SK-N-SH (cell line): Measurements from ENCODE around the gene KYNU. TPM values are rescaled to one million over a fixed set of nuclear protein-coding genes. Genes with fewer than 3 reads are reported as not detected.

Experiments
- CTCF ChIA-PET: fragments of 300-600, 350-600 bp; formaldehyde crosslinking; extraction: SDS; loops from one replicate; lab custom pipeline; 2021; lab: Yijun Ruan, JAX
- POLR2A ChIA-PET: fragments of 350-600 bp; sonication (Branson Sonifier 250); formaldehyde crosslinking; extraction: SDS; loops from one replicate; lab custom pipeline; 2020; ENCODE audit warnings: antibody characterized with exemption, inconsistent platforms; lab: Yijun Ruan, JAX
- DNase-seq: peaks from one replicate; pipeline ENCODE4 v3.0.0; 2012
- H2AFZ ChIP-seq: fragments of 200-600 bp; sonication (generic); 2 replicates; pipeline ENCODE4 v1.8.1; 2016; ENCODE audit warnings: antibody characterized with exemption, mild to moderate bottlenecking, low read depth
- H3F3A ChIP-seq: fragments of 200-600 bp; sonication (generic); replicated peaks from 2 replicates; pipeline ENCODE3; 2016; ENCODE audit warnings: antibody characterized with exemption, mild to moderate bottlenecking; ENCODE audit not compliant: insufficient read depth
- H3K27ac ChIP-seq, 2 experiments: fragments of 200-500 bp in 1 of 2; fragments of 200-600 bp in 1 of 2; sonication (Bioruptor generic) in 1 of 2; sonication (generic), shearing (Covaris generic) in 1 of 2; 2 replicates each; pipeline versions ENCODE4 v1.5.1 to v1.6.1; 2014 to 2016; ENCODE audit warnings: low read depth in 2 of 2, inconsistent platforms in 1 of 2, low read length in 1 of 2, mild to moderate bottlenecking in 1 of 2, mixed read lengths in 1 of 2
- H3K27me3 ChIP-seq: fragments of 200-600 bp; sonication (generic), shearing (Covaris generic); 2 replicates; pipeline ENCODE4 v1.6.1; 2016; ENCODE audit warnings: mixed run types; ENCODE audit not compliant: insufficient read depth
- H3K36me3 ChIP-seq, 2 experiments: fragments of 200-500 bp in 1 of 2; fragments of 200-600 bp in 1 of 2; sonication (Bioruptor generic) in 1 of 2; sonication (generic) in 1 of 2; replicated peaks in 1 of 2; 2 replicates each; pipeline versions ENCODE3 to v1.5.1; 2014 to 2016; ENCODE audit warnings: low read length in 1 of 2, mild to moderate bottlenecking in 1 of 2; ENCODE audit not compliant: insufficient read depth in 2 of 2, control insufficient read depth in 1 of 2
- H3K4me1 ChIP-seq, 2 experiments: fragments of 200-500 bp in 1 of 2; fragments of 200-600 bp in 1 of 2; sonication (Bioruptor generic) in 1 of 2; sonication (generic), shearing (Covaris generic) in 1 of 2; 2 replicates each; pipeline versions ENCODE4 v1.5.1 to v1.6.1; 2014 to 2016; ENCODE audit warnings: low read depth in 1 of 2, low read length in 1 of 2, mixed run types in 1 of 2; ENCODE audit not compliant: insufficient read depth in 2 of 2, control insufficient read depth in 1 of 2
- H3K4me2 ChIP-seq: fragments of 200-600 bp; sonication (generic), shearing (Covaris generic); 2 replicates; pipeline ENCODE4 v1.6.1; 2017; ENCODE audit warnings: mixed run types
- H3K4me3 ChIP-seq, 2 experiments: fragments of 200-500 bp in 1 of 2; fragments of 200-600 bp in 1 of 2; sonication (Bioruptor generic) in 1 of 2; sonication (generic), shearing (Covaris generic) in 1 of 2; 2 replicates each; pipeline versions ENCODE4 v1.5.1 to v1.8.1; 2014 to 2016; ENCODE audit warnings: low read depth in 2 of 2, inconsistent platforms in 1 of 2, low read length in 1 of 2, mild to moderate bottlenecking in 1 of 2, mixed read lengths in 1 of 2, moderate library complexity in 1 of 2
- H3K79me2 ChIP-seq: fragments of 200-600 bp; sonication (generic); 2 replicates; pipeline ENCODE4 v1.8.1; 2017; ENCODE audit warnings: mild to moderate bottlenecking; ENCODE audit not compliant: insufficient read depth
- H3K9ac ChIP-seq: fragments of 200-600 bp; sonication (generic); 2 replicates; pipeline ENCODE4 v1.6.1; 2017; ENCODE audit warnings: mixed run types
- H3K9me2 ChIP-seq: fragments of 200-600 bp; sonication (generic); 2 replicates; pipeline ENCODE4 v1.6.1; 2017; ENCODE audit warnings: mixed run types
- H3K9me3 ChIP-seq: fragments of 200-600 bp; sonication (generic); 2 replicates; pipeline ENCODE4 v1.6.1; 2017; ENCODE audit warnings: mixed run types, mild to moderate bottlenecking, moderate library complexity
- H4K20me1 ChIP-seq: fragments of 200-600 bp; sonication (generic); 2 replicates; pipeline ENCODE4 v1.6.1; 2017; ENCODE audit warnings: mild to moderate bottlenecking, mixed run types; ENCODE audit not compliant: insufficient read depth
- CTCF ChIP-seq: fragments of 200-600 bp; sonication (generic); IDR thresholded peaks from 2 replicates; pipeline ENCODE4 v1.6.1; 2017; ENCODE audit warnings: antibody characterized with exemption, mild to moderate bottlenecking, moderate library complexity
- ELF1 ChIP-seq: IDR thresholded peaks from 2 replicates; pipeline ENCODE4 v1.4.0; 2012
- EP300 ChIP-seq, 2 experiments: IDR thresholded peaks; 2 replicates each; pipeline versions ENCODE4 v1.4.0 to v1.6.1; 2012; ENCODE audit warnings: borderline replicate concordance in 1 of 2, low read depth in 1 of 2, low read length in 1 of 2
- EZH2phosphoT487 ChIP-seq: fragments of 200-600 bp; sonication (generic); IDR thresholded peaks from 2 replicates; pipeline ENCODE4 v1.6.1; 2017; ENCODE audit warnings: low read depth, mixed run types, mild to moderate bottlenecking, antibody characterized with exemption, moderate library complexity, borderline replicate concordance
- FOXJ3 ChIP-seq: sonication (generic); formaldehyde crosslinking; IDR thresholded peaks from 2 replicates; pipeline ENCODE4 v1.5.1; 2020; ENCODE audit warnings: mild to moderate bottlenecking, missing genetic modification reagents
- FOXM1 ChIP-seq: IDR thresholded peaks from 2 replicates; pipeline ENCODE4 v1.4.0; 2012; ENCODE audit warnings: low read depth, mild to moderate bottlenecking
- GABPA ChIP-seq: IDR thresholded peaks from 2 replicates; pipeline ENCODE4 v1.4.0; 2012; ENCODE audit warnings: low read depth, mild to moderate bottlenecking
- IRF3 ChIP-seq: fragments of 150-350 bp; IDR thresholded peaks from 2 replicates; pipeline ENCODE4 v1.6.1; 2016; ENCODE audit warnings: mild to moderate bottlenecking, low read depth, low read length
- MAX ChIP-seq: IDR thresholded peaks from 2 replicates; pipeline ENCODE4 v1.4.0; 2012; ENCODE audit warnings: low read depth
- NFIC ChIP-seq: IDR thresholded peaks from 2 replicates; pipeline ENCODE4 v1.4.0; 2012; ENCODE audit warnings: borderline replicate concordance
- NRF1 ChIP-seq: IDR thresholded peaks from 2 replicates; pipeline ENCODE4 v1.6.1; 2012; ENCODE audit warnings: low read depth, mild to moderate bottlenecking, low read length
- PBX3 ChIP-seq: IDR thresholded peaks from 2 replicates; pipeline ENCODE4; 2012
- POLR2AphosphoS5 ChIP-seq: IDR thresholded peaks from 2 replicates; pipeline ENCODE4 v1.6.1; 2012; ENCODE audit warnings: low read depth, low read length
- RCOR1 ChIP-seq: fragments of 150-350 bp; IDR thresholded peaks from 2 replicates; pipeline ENCODE4 v1.6.1; 2017; ENCODE audit warnings: antibody characterized with exemption, low read length
- REST ChIP-seq: IDR thresholded peaks from 2 replicates; pipeline ENCODE4 v1.6.1; 2012; ENCODE audit warnings: mild to moderate bottlenecking, low read depth, low read length, moderate library complexity
- RFX5 ChIP-seq: IDR thresholded peaks from 2 replicates; pipeline ENCODE4 v1.6.1; 2012; ENCODE audit warnings: mild to moderate bottlenecking, improper control_type of control experiment, low read length
- TAF1 ChIP-seq: IDR thresholded peaks from 2 replicates; pipeline ENCODE4 v1.6.1; 2012; ENCODE audit warnings: low read depth, mild to moderate bottlenecking, low read length, moderate library complexity, borderline replicate concordance
- USF2 ChIP-seq: fragments of 150-350 bp; IDR thresholded peaks from 2 replicates; pipeline ENCODE4 v1.6.1; 2017; ENCODE audit warnings: antibody characterized with exemption, low read length, low read depth, borderline replicate concordance
- YY1 ChIP-seq: IDR thresholded peaks from 2 replicates; pipeline ENCODE4 v1.4.0; 2012; ENCODE audit warnings: low read depth, mild to moderate bottlenecking
- WGBS: methylation state at CpG from one replicate; pipeline ENCODE4 v1.1.6; 2017; ENCODE audit warnings: low lambda C conversion rate; 5-methylcytosine and 5-hydroxymethylcytosine counted together
- polyA plus RNA-seq, 3 experiments: library from polyadenylated mRNA; depleted of rRNA; stranded (reverse); fragments of >200 nt; gene quantifications; 2 replicates each; pipeline ENCODE4 v1.2.3, GENCODE V29; 2012

The KYNU gene
- polyA plus RNA-seq, 1 of the 3 experiments (the other 2 are of a cell fraction): not detected

GRCh38 chr2:142869461-142870106 is 7.9 kb upstream of the KYNU start:
- Histone ChIP-seq H3F3A (no peaks in the 10 kb centered on the region), H3K27ac (no peak overlapping the region), H3K9me2 (no peaks in the 10 kb centered on the region), H3K79me2 (no peaks in the 10 kb centered on the region), H2AFZ (no peak overlapping the region), H3K4me3 (no peak overlapping the region), H3K9me3 (no peaks in the 10 kb centered on the region; the same call in 1 of the 2 replicates), H3K36me3 (no peaks in the 10 kb centered on the region), H3K4me2 (no peak overlapping the region), H3K4me1 (peaks cover 0 to 3% of the 10 kb centered on the region in 2 experiments; a peak in 1 of 4 replicates), H4K20me1 (no peaks in the 10 kb centered on the region), H3K9ac (no peak overlapping the region), H3K27me3 (no peaks in the 10 kb centered on the region)
- no peak for TF ChIP-seq TAF1
- TF ChIP-seq NRF1: no peak
- no peak for TF ChIP-seq REST
- no peak for TF ChIP-seq RFX5
- no peak for TF ChIP-seq NFIC
- no peak for TF ChIP-seq ELF1
- TF ChIP-seq RCOR1: no peak
- no peak for TF ChIP-seq PBX3
- no peak for TF ChIP-seq USF2
- TF ChIP-seq FOXM1: no peak
- CTCF ChIA-PET: no interaction called here
- no peak for DNase-seq
- POLR2A ChIA-PET: no interaction called here
- 49% methylated on average over 5 of the region's 5 CpGs for WGBS

GRCh38 chr2:142870526-142870925 is 6.9 kb upstream of the KYNU start:
- H4K20me1 ChIP-seq: no peaks in the 10 kb centered on the region
- DNase-seq: no peak
- H3K27me3 ChIP-seq: no peaks in the 10 kb centered on the region
- no peaks in the 10 kb centered on the region for H3K79me2 ChIP-seq
- no peak overlapping the region for H3K4me3 ChIP-seq
- ChIA-PET CTCF (interaction anchor here (1.8 kb wide), 1 partner anchor 10 kb away, joined by 6 read pairs; no protein-coding TSS in a partner anchor), POLR2A (no interaction called here)
- 73% methylated on average over 2 of the region's 2 CpGs for WGBS
- H3K9me2 ChIP-seq: no peaks in the 10 kb centered on the region
- no peaks in the 10 kb centered on the region for H3F3A ChIP-seq
- no peak overlapping the region for H3K27ac ChIP-seq
- no peaks in the 10 kb centered on the region for H3K36me3 ChIP-seq
- peaks cover 0 to 3% of the 10 kb centered on the region in 2 experiments; a peak in 1 of 4 replicates for H3K4me1 ChIP-seq
- no peak overlapping the region for H3K9ac ChIP-seq
- H3K4me2 ChIP-seq: no peak overlapping the region
- H2AFZ ChIP-seq: no peak overlapping the region
- H3K9me3 ChIP-seq: no peaks in the 10 kb centered on the region; the same call in 1 of the 2 replicates
- TF ChIP-seq CTCF: no peak
- no peak for TF ChIP-seq POLR2AphosphoS5
- no peak for TF ChIP-seq EZH2phosphoT487
- no peak for TF ChIP-seq IRF3
- TF ChIP-seq RFX5: no peak
- TF ChIP-seq MAX: no peak
- TF ChIP-seq YY1: no peak
- no peak for TF ChIP-seq FOXJ3 (CRISPR knock-in tag)
- TF ChIP-seq GABPA: no peak
- TF ChIP-seq RCOR1: no peak
- no peak for TF ChIP-seq EP300 (IDR thresholded peaks at IDR 0.05; ENCODE audit: borderline replicate concordance in 1 of 2, low read depth in 1 of 2, low read length in 1 of 2)
